Measurements from ENCODE around the gene C14orf180. TPM values are rescaled to one million over a fixed set of nuclear protein-coding genes. Genes with fewer than 3 reads are reported as not detected.

Gene C14orf180
- total RNA-seq, 1 experiment from 2014 or later: not detected

DNA sequence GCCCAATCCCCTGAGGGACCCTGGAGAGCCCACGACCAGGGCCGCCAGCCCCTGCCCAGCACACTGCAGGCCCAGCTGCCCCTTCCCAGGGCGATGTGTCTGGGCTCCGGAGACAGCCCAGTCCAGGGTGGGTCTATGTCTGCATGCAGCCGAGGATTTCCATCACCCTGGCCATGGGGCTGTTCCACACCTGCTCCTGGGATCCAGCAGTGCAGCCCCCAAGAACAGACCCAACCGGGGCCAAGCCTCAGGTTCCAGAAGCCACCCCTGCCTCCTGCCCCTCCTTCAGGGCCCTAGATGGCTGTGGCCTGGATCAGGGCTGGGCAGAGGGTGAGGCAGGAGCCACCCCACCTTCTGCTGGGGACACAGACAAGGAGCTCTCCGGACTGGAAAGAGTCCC is 11.5 kb downstream of the C14orf180 start:
- H3K27me3 ChIP-seq (ENCODE audit: control insufficient read depth, insufficient read depth, low read length): no peaks in the 10 kb centered on the region
- no peaks in the 10 kb centered on the region for H3K36me3 ChIP-seq (ENCODE audit: control insufficient read depth, insufficient read depth, low read length)
- BruUV-seq (replicated peaks): no TSS peak
- TF ChIP-seq POLR2AphosphoS5 (IDR thresholded peaks at IDR 0.05; ENCODE audit: low read depth, low read length) (no peak), TCF7L2 (IDR thresholded peaks at IDR 0.05; ENCODE audit: low read depth, low read length) (no peak), SIN3A (IDR thresholded peaks at IDR 0.05; ENCODE audit: borderline replicate concordance, insufficient read depth, low read depth, low read length) (no peak)
- TF ChIP-seq, protein P1, sequence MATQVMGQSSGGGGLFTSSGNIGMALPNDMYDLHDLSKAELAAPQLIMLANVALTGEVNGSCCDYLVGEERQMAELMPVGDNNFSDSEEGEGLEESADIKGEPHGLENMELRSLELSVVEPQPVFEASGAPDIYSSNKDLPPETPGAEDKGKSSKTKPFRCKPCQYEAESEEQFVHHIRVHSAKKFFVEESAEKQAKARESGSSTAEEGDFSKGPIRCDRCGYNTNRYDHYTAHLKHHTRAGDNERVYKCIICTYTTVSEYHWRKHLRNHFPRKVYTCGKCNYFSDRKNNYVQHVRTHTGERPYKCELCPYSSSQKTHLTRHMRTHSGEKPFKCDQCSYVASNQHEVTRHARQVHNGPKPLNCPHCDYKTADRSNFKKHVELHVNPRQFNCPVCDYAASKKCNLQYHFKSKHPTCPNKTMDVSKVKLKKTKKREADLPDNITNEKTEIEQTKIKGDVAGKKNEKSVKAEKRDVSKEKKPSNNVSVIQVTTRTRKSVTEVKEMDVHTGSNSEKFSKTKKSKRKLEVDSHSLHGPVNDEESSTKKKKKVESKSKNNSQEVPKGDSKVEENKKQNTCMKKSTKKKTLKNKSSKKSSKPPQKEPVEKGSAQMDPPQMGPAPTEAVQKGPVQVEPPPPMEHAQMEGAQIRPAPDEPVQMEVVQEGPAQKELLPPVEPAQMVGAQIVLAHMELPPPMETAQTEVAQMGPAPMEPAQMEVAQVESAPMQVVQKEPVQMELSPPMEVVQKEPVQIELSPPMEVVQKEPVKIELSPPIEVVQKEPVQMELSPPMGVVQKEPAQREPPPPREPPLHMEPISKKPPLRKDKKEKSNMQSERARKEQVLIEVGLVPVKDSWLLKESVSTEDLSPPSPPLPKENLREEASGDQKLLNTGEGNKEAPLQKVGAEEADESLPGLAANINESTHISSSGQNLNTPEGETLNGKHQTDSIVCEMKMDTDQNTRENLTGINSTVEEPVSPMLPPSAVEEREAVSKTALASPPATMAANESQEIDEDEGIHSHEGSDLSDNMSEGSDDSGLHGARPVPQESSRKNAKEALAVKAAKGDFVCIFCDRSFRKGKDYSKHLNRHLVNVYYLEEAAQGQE (IDR thresholded peaks at IDR 0.05; ENCODE audit: insufficient read depth in 1 of 2, low read depth in 2 of 2, low read length in 1 of 2): no peak
- TF ChIP-seq, protein P2, sequence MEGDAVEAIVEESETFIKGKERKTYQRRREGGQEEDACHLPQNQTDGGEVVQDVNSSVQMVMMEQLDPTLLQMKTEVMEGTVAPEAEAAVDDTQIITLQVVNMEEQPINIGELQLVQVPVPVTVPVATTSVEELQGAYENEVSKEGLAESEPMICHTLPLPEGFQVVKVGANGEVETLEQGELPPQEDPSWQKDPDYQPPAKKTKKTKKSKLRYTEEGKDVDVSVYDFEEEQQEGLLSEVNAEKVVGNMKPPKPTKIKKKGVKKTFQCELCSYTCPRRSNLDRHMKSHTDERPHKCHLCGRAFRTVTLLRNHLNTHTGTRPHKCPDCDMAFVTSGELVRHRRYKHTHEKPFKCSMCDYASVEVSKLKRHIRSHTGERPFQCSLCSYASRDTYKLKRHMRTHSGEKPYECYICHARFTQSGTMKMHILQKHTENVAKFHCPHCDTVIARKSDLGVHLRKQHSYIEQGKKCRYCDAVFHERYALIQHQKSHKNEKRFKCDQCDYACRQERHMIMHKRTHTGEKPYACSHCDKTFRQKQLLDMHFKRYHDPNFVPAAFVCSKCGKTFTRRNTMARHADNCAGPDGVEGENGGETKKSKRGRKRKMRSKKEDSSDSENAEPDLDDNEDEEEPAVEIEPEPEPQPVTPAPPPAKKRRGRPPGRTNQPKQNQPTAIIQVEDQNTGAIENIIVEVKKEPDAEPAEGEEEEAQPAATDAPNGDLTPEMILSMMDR (IDR thresholded peaks at IDR 0.05): no peak
- H3K4me3 ChIP-seq (ENCODE audit: low read depth in 2 of 2, low read length in 2 of 2): no peak overlapping the region
- DNase-seq (ENCODE audit: low read depth, low spot score): no peak
- H3K9me3 ChIP-seq (ENCODE audit: control insufficient read depth, insufficient read depth, low read depth, low read length): no peaks in the 10 kb centered on the region
- no peaks in the 10 kb centered on the region for H3K4me1 ChIP-seq (ENCODE audit: control insufficient read depth, insufficient read depth, low read length)
- ChIA-PET CTCF (no interaction called here), POLR2A (no interaction called here)
- no peak overlapping the region for H3K27ac ChIP-seq (ENCODE audit: low read length)
- no peak for ATAC-seq
- intact Hi-C loops (cut with micrococcal nuclease; ENCODE audit: unreplicated experiment) (no loop called here), in situ Hi-C loops (cut with HindIII; ENCODE audit: low pct_unique_long_range_greater_than_20kb, low sequenced_read_pairs) (no loop called here)

DNA sequence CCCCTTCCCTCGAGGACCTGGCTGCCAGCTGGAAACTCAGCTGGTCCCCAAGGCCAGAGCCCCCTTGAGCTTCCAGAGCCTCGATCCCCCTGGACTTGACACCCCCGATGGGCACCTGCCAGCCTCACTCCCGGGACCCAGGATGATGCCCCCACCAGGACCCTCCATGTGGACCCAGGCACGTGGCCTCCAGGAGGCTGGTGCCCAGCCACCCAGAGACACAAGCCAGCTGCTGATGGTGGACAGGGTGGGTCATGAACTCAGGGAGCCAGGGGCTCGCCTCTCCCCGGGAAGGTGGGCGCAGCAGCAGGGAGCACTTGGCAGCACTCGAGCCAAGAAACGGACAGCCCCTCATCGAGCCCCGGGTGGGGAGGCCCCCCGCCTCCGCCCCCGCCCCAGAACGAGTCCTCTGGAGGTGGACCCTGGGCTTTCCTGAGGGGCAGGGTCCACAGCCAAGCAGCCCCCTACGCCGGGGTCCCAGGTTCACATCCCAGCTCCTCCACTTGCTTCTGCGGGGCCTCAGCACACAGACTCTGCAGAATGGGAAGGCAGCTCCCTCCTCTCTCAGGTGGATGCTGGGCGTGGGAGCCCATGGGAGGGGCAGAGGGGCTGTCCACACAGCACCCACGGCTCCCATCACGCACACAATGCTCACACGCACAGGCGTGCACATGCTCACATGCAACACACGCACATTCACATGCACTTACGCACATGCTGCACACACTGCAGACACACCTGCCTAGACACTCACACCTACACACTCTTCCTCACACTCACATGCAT is 12.1 kb downstream of the C14orf180 start:
- no peaks in the 10 kb centered on the region for H3K36me3 ChIP-seq (ENCODE audit: control insufficient read depth, insufficient read depth, low read length)
- TF ChIP-seq TCF7L2 (IDR thresholded peaks at IDR 0.05; ENCODE audit: low read depth, low read length): no peak
- TF ChIP-seq, protein P2 (IDR thresholded peaks at IDR 0.05): no peak
- TF ChIP-seq SIN3A (IDR thresholded peaks at IDR 0.05; ENCODE audit: borderline replicate concordance, insufficient read depth, low read depth, low read length): no peak
- no peak for TF ChIP-seq POLR2AphosphoS5 (IDR thresholded peaks at IDR 0.05; ENCODE audit: low read depth, low read length)
- TF ChIP-seq, protein P1 (IDR thresholded peaks at IDR 0.05; ENCODE audit: insufficient read depth in 1 of 2, low read depth in 2 of 2, low read length in 1 of 2): no peak
- H3K27ac ChIP-seq (ENCODE audit: low read length): no peak overlapping the region
- H3K27me3 ChIP-seq (ENCODE audit: control insufficient read depth, insufficient read depth, low read length): no peaks in the 10 kb centered on the region
- ChIA-PET POLR2A (no interaction called here), CTCF (no interaction called here)
- in situ Hi-C loops (cut with HindIII; ENCODE audit: low pct_unique_long_range_greater_than_20kb, low sequenced_read_pairs): no loop called here
- ATAC-seq (no peak), DNase-seq (ENCODE audit: low read depth, low spot score) (no peak)
- no peaks in the 10 kb centered on the region for H3K4me1 ChIP-seq (ENCODE audit: control insufficient read depth, insufficient read depth, low read length)
- H3K4me3 ChIP-seq (ENCODE audit: low read depth in 2 of 2, low read length in 2 of 2): no peak overlapping the region
- intact Hi-C loops (cut with micrococcal nuclease; ENCODE audit: unreplicated experiment): no loop called here
- no peaks in the 10 kb centered on the region for H3K9me3 ChIP-seq (ENCODE audit: control insufficient read depth, insufficient read depth, low read depth, low read length)
- no TSS peak for BruUV-seq (replicated peaks)
